ENCODE results near the gene USF1.

GRCh38 chr1:161018631-161018930 is 27.2 kb downstream of the USF1 start:
- no peak for TF ChIP-seq CTCF (conservative IDR thresholded peaks at IDR 0.05; ENCODE audit: low read depth, low read length)
- no peak for TF ChIP-seq EZH2 (IDR thresholded peaks at IDR 0.05; ENCODE audit: borderline replicate concordance, low read depth, low read length, poor library complexity, severe bottlenecking)
